ENCODE data around the gene CDK11A. TPM values are rescaled to one million over a fixed set of nuclear protein-coding genes. Genes with fewer than 3 reads are reported as not detected.

Gene CDK11A
- total and polyA plus RNA-seq, 2 donors (not counting 1 experiment from before 2014, with no cell fraction given), result 2.8 to 14.2 TPM

GRCh38 chr1:1758059-1758621 lies 34.0 kb upstream of the CDK11A start:
- Histone ChIP-seq H3K27me3 (ENCODE audit: control insufficient read depth, insufficient read depth, low read length) (no peaks in the 10 kb centered on the region), H3K4me3 (replicated peaks in 1 of 4; ENCODE audit: control extremely low read depth in 1 of 4, insufficient read depth in 1 of 4, low read depth in 3 of 4, low read length in 4 of 4) (no peak overlapping the region), H2AFZ (ENCODE audit: low read length) (no peak overlapping the region), H3K4me1 (ENCODE audit: control insufficient read depth, extremely low read depth, insufficient read depth, low read length) (no peaks in the 10 kb centered on the region), H3K9me3 (ENCODE audit: control insufficient read depth, insufficient read depth, low read depth, low read length) (no peaks in the 10 kb centered on the region), H3K27ac (ENCODE audit: insufficient read depth, low read length) (no peak overlapping the region), H3K36me3 (ENCODE audit: control insufficient read depth, insufficient read depth, low read length) (peaks cover 42% of the 10 kb centered on the region), H4K20me1 (ENCODE audit: control insufficient read depth, extremely low read depth, insufficient read depth, low read length) (no peaks in the 10 kb centered on the region), H3K4me2 (ENCODE audit: extremely low read depth, insufficient read depth, low read length) (no peak overlapping the region), H3K79me2 (ENCODE audit: control insufficient read depth, insufficient read depth, low read length) (peaks cover 5% of the 10 kb centered on the region), H3K9ac (ENCODE audit: insufficient read depth, low read length) (no peak overlapping the region)
- no peak for TF ChIP-seq EZH2 (IDR thresholded peaks at IDR 0.05; ENCODE audit: low read length, missing control alignments)
- TF ChIP-seq, protein P1, sequence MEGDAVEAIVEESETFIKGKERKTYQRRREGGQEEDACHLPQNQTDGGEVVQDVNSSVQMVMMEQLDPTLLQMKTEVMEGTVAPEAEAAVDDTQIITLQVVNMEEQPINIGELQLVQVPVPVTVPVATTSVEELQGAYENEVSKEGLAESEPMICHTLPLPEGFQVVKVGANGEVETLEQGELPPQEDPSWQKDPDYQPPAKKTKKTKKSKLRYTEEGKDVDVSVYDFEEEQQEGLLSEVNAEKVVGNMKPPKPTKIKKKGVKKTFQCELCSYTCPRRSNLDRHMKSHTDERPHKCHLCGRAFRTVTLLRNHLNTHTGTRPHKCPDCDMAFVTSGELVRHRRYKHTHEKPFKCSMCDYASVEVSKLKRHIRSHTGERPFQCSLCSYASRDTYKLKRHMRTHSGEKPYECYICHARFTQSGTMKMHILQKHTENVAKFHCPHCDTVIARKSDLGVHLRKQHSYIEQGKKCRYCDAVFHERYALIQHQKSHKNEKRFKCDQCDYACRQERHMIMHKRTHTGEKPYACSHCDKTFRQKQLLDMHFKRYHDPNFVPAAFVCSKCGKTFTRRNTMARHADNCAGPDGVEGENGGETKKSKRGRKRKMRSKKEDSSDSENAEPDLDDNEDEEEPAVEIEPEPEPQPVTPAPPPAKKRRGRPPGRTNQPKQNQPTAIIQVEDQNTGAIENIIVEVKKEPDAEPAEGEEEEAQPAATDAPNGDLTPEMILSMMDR (conservative IDR thresholded peaks at IDR 0.05 in 1 of 2, IDR thresholded peaks at IDR 0.05 in 1 of 2; ENCODE audit: low read depth in 1 of 2, low read length in 2 of 2), result no peak
- DNase-seq (ENCODE audit: low read depth in 2 of 2), result no peak

- TF ChIP-seq, protein P1 (conservative IDR thresholded peaks at IDR 0.05 in 1 of 2, IDR thresholded peaks at IDR 0.05 in 1 of 2; ENCODE audit: low read depth in 1 of 2, low read length in 2 of 2), result no peak
- Histone ChIP-seq H3K4me1 (ENCODE audit: control insufficient read depth, extremely low read depth, insufficient read depth, low read length) (no peaks in the 10 kb centered on the region), H2AFZ (ENCODE audit: low read length) (no peak overlapping the region), H3K27ac (ENCODE audit: insufficient read depth, low read length) (no peak overlapping the region), H3K36me3 (ENCODE audit: control insufficient read depth, insufficient read depth, low read length) (peaks cover 42% of the 10 kb centered on the region), H3K9me3 (ENCODE audit: control insufficient read depth, insufficient read depth, low read depth, low read length) (no peaks in the 10 kb centered on the region), H3K79me2 (ENCODE audit: control insufficient read depth, insufficient read depth, low read length) (peaks cover 5% of the 10 kb centered on the region), H3K4me3 (replicated peaks in 1 of 4; ENCODE audit: control extremely low read depth in 1 of 4, insufficient read depth in 1 of 4, low read depth in 3 of 4, low read length in 4 of 4) (no peak overlapping the region), H3K4me2 (ENCODE audit: extremely low read depth, insufficient read depth, low read length) (no peak overlapping the region), H3K9ac (ENCODE audit: insufficient read depth, low read length) (no peak overlapping the region), H4K20me1 (ENCODE audit: control insufficient read depth, extremely low read depth, insufficient read depth, low read length) (no peaks in the 10 kb centered on the region), H3K27me3 (ENCODE audit: control insufficient read depth, insufficient read depth, low read length) (no peaks in the 10 kb centered on the region)
- DNase-seq (ENCODE audit: low read depth in 2 of 2), result no peak
These were observed 33.4 kb upstream of the CDK11A start for GRCh38 chr1:1757422-1758058.

GRCh38 chr1:1756661-1757421 lies 32.7 kb upstream of the CDK11A start:
- no peaks in the 10 kb centered on the region for H3K27me3 ChIP-seq (ENCODE audit: control insufficient read depth, insufficient read depth, low read length)
- TF ChIP-seq, protein P1 (conservative IDR thresholded peaks at IDR 0.05 in 1 of 2, IDR thresholded peaks at IDR 0.05 in 1 of 2; ENCODE audit: low read depth in 1 of 2, low read length in 2 of 2), result no peak
- TF ChIP-seq EZH2 (IDR thresholded peaks at IDR 0.05; ENCODE audit: low read length, missing control alignments), result no peak
- peaks cover 40% of the 10 kb centered on the region for H3K36me3 ChIP-seq (ENCODE audit: control insufficient read depth, insufficient read depth, low read length)
- no peak overlapping the region for H3K4me2 ChIP-seq (ENCODE audit: extremely low read depth, insufficient read depth, low read length)
- no peak overlapping the region for H3K27ac ChIP-seq (ENCODE audit: insufficient read depth, low read length)
- DNase-seq (ENCODE audit: low read depth in 2 of 2), result no peak
- H3K4me3 ChIP-seq (replicated peaks in 1 of 4; ENCODE audit: control extremely low read depth in 1 of 4, insufficient read depth in 1 of 4, low read depth in 3 of 4, low read length in 4 of 4), result no peak overlapping the region
- H3K9me3 ChIP-seq (ENCODE audit: control insufficient read depth, insufficient read depth, low read depth, low read length), result no peaks in the 10 kb centered on the region
- H3K4me1 ChIP-seq (ENCODE audit: control insufficient read depth, extremely low read depth, insufficient read depth, low read length), result no peaks in the 10 kb centered on the region
- no peaks in the 10 kb centered on the region for H4K20me1 ChIP-seq (ENCODE audit: control insufficient read depth, extremely low read depth, insufficient read depth, low read length)
- peaks cover 5% of the 10 kb centered on the region for H3K79me2 ChIP-seq (ENCODE audit: control insufficient read depth, insufficient read depth, low read length)
- no peak overlapping the region for H2AFZ ChIP-seq (ENCODE audit: low read length)
- H3K9ac ChIP-seq (ENCODE audit: insufficient read depth, low read length), result no peak overlapping the region

Measured in fibroblast of lung (primary cell).